ENCODE measurements around the gene FKBP6. TPM values are rescaled to one million over a fixed set of nuclear protein-coding genes. Genes with fewer than 3 reads are reported as not detected.

Gene FKBP6
- total RNA-seq, 1 donor from 2014 or later, result not detected

GRCh38 chr7:73351447-73352167, 23.6 kb downstream of the FKBP6 start:
- no peak for TF ChIP-seq CTCF (IDR thresholded peaks at IDR 0.05; ENCODE audit: unreplicated experiment)
- no peak overlapping the region for H3K4me3 Mint-ChIP-seq (ENCODE audit: low read depth)
- H3K9me3 Mint-ChIP-seq (ENCODE audit: low read depth), result peaks cover 3% of the 10 kb centered on the region
- H3K27ac Mint-ChIP-seq, result no peak overlapping the region
- no peaks in the 10 kb centered on the region for H3K27me3 Mint-ChIP-seq
- no peak for DNase-seq (ENCODE audit: low spot score, unreplicated experiment)
- H3K4me1 Mint-ChIP-seq (ENCODE audit: low read depth), result peaks cover 4% of the 10 kb centered on the region
- no peaks in the 10 kb centered on the region for H3K36me3 Mint-ChIP-seq (ENCODE audit: insufficient read depth)

GRCh38 chr7:73352784-73353183, 24.8 kb downstream of the FKBP6 start:
- no peak for TF ChIP-seq CTCF (IDR thresholded peaks at IDR 0.05; ENCODE audit: unreplicated experiment)
- Mint-ChIP-seq H3K36me3 (ENCODE audit: insufficient read depth) (no peaks in the 10 kb centered on the region), H3K4me1 (ENCODE audit: low read depth) (peaks cover 4% of the 10 kb centered on the region), H3K27me3 (no peaks in the 10 kb centered on the region), H3K4me3 (ENCODE audit: low read depth) (no peak overlapping the region), H3K27ac (no peak overlapping the region), H3K9me3 (ENCODE audit: low read depth) (peaks cover 3% of the 10 kb centered on the region)
- DNase-seq (ENCODE audit: low spot score, unreplicated experiment), result no peak

GRCh38 chr7:73353243-73353642, 25.3 kb downstream of the FKBP6 start:
- Mint-ChIP-seq H3K4me1 (ENCODE audit: low read depth) (peaks cover 7% of the 10 kb centered on the region), H3K27me3 (no peaks in the 10 kb centered on the region), H3K27ac (no peak overlapping the region), H3K36me3 (ENCODE audit: insufficient read depth) (no peaks in the 10 kb centered on the region), H3K9me3 (ENCODE audit: low read depth) (peaks cover 3% of the 10 kb centered on the region), H3K4me3 (ENCODE audit: low read depth) (no peak overlapping the region)
- DNase-seq (ENCODE audit: low spot score, unreplicated experiment), result no peak
- TF ChIP-seq CTCF (IDR thresholded peaks at IDR 0.05; ENCODE audit: unreplicated experiment), result no peak

- peaks cover 3% of the 10 kb centered on the region for H3K9me3 Mint-ChIP-seq (ENCODE audit: low read depth)
- H3K4me3 Mint-ChIP-seq (ENCODE audit: low read depth), result no peak overlapping the region
- DNase-seq (ENCODE audit: low spot score, unreplicated experiment), result no peak
- H3K27me3 Mint-ChIP-seq, result no peaks in the 10 kb centered on the region
- peaks cover 12% of the 10 kb centered on the region for H3K4me1 Mint-ChIP-seq (ENCODE audit: low read depth)
- no peak for TF ChIP-seq CTCF (IDR thresholded peaks at IDR 0.05; ENCODE audit: unreplicated experiment)
- H3K27ac Mint-ChIP-seq, result no peak overlapping the region
- no peaks in the 10 kb centered on the region for H3K36me3 Mint-ChIP-seq (ENCODE audit: insufficient read depth)
Observed at GRCh38 chr7:73354196-73354595, 26.2 kb downstream of the FKBP6 start.

GRCh38 chr7:73354821-73355220, 26.9 kb downstream of the FKBP6 start:
- Mint-ChIP-seq H3K9me3 (ENCODE audit: low read depth) (peaks cover 3% of the 10 kb centered on the region), H3K4me3 (ENCODE audit: low read depth) (no peak overlapping the region), H3K4me1 (ENCODE audit: low read depth) (peaks cover 15% of the 10 kb centered on the region), H3K27me3 (no peaks in the 10 kb centered on the region), H3K36me3 (ENCODE audit: insufficient read depth) (no peaks in the 10 kb centered on the region), H3K27ac (no peak overlapping the region)
- no peak for TF ChIP-seq CTCF (IDR thresholded peaks at IDR 0.05; ENCODE audit: unreplicated experiment)
- no peak for DNase-seq (ENCODE audit: low spot score, unreplicated experiment)

All from progenitor cell of endocrine pancreas (in vitro differentiated cells).